ENCODE results near the gene KCNJ1.

Gene KCNJ1

GRCh38 chr11:128907585-128907984, 40.5 kb upstream of the KCNJ1 start:
- Histone ChIP-seq H3K4me1 (ENCODE audit: control insufficient read depth, insufficient read depth, low read length) (peaks cover 15% of the 10 kb centered on the region), H3K9ac (ENCODE audit: low read depth, low read length) (no peak overlapping the region), H3K27me3 (ENCODE audit: control insufficient read depth, insufficient read depth, low read length) (peaks cover 53% of the 10 kb centered on the region), H3K9me3 (ENCODE audit: control insufficient read depth, insufficient read depth, low read length) (no peaks in the 10 kb centered on the region), H3K36me3 (ENCODE audit: control insufficient read depth, insufficient read depth, low read length) (no peaks in the 10 kb centered on the region), H3K4me3 (ENCODE audit: low read depth, low read length) (no peak overlapping the region)

GRCh38 chr11:128906185-128907050, 39.3 kb upstream of the KCNJ1 start:
- H3K9ac ChIP-seq (ENCODE audit: low read depth, low read length): no peak overlapping the region
- peaks cover 64% of the 10 kb centered on the region for H3K27me3 ChIP-seq (ENCODE audit: control insufficient read depth, insufficient read depth, low read length)
- H3K4me3 ChIP-seq (ENCODE audit: low read depth, low read length): peak overlapping the region; percentile 70
- H3K9me3 ChIP-seq (ENCODE audit: control insufficient read depth, insufficient read depth, low read length): no peaks in the 10 kb centered on the region
- H3K36me3 ChIP-seq (ENCODE audit: control insufficient read depth, insufficient read depth, low read length): no peaks in the 10 kb centered on the region
- peaks cover 20% of the 10 kb centered on the region for H3K4me1 ChIP-seq (ENCODE audit: control insufficient read depth, insufficient read depth, low read length)

GRCh38 chr11:128905345-128906184, 38.5 kb upstream of the KCNJ1 start:
- H3K9me3 ChIP-seq (ENCODE audit: control insufficient read depth, insufficient read depth, low read length): no peaks in the 10 kb centered on the region
- H3K9ac ChIP-seq (ENCODE audit: low read depth, low read length): no peak overlapping the region
- H3K36me3 ChIP-seq (ENCODE audit: control insufficient read depth, insufficient read depth, low read length): no peaks in the 10 kb centered on the region
- H3K4me1 ChIP-seq (ENCODE audit: control insufficient read depth, insufficient read depth, low read length): peaks cover 21% of the 10 kb centered on the region
- H3K4me3 ChIP-seq (ENCODE audit: low read depth, low read length): peak overlapping the region; percentile 70
- peaks cover 73% of the 10 kb centered on the region for H3K27me3 ChIP-seq (ENCODE audit: control insufficient read depth, insufficient read depth, low read length)

GRCh38 chr11:128904656-128905344, 37.7 kb upstream of the KCNJ1 start:
- Histone ChIP-seq H3K36me3 (ENCODE audit: control insufficient read depth, insufficient read depth, low read length) (no peaks in the 10 kb centered on the region), H3K4me1 (ENCODE audit: control insufficient read depth, insufficient read depth, low read length) (peaks cover 21% of the 10 kb centered on the region), H3K27me3 (ENCODE audit: control insufficient read depth, insufficient read depth, low read length) (peaks cover 81% of the 10 kb centered on the region), H3K9ac (ENCODE audit: low read depth, low read length) (no peak overlapping the region), H3K4me3 (ENCODE audit: low read depth, low read length) (peak overlapping the region; percentile 70), H3K9me3 (ENCODE audit: control insufficient read depth, insufficient read depth, low read length) (no peaks in the 10 kb centered on the region)

GRCh38 chr11:128904303-128904655, 37.2 kb upstream of the KCNJ1 start:
- H3K9me3 ChIP-seq (ENCODE audit: control insufficient read depth, insufficient read depth, low read length): no peaks in the 10 kb centered on the region
- H3K9ac ChIP-seq (ENCODE audit: low read depth, low read length): no peak overlapping the region
- no peaks in the 10 kb centered on the region for H3K36me3 ChIP-seq (ENCODE audit: control insufficient read depth, insufficient read depth, low read length)
- peak overlapping the region; percentile 70 for H3K4me3 ChIP-seq (ENCODE audit: low read depth, low read length)
- peaks cover 21% of the 10 kb centered on the region for H3K4me1 ChIP-seq (ENCODE audit: control insufficient read depth, insufficient read depth, low read length)
- peaks cover 86% of the 10 kb centered on the region for H3K27me3 ChIP-seq (ENCODE audit: control insufficient read depth, insufficient read depth, low read length)

GRCh38 chr11:128903248-128904061, 36.4 kb upstream of the KCNJ1 start:
- Histone ChIP-seq H3K27me3 (ENCODE audit: control insufficient read depth, insufficient read depth, low read length) (peaks cover 87% of the 10 kb centered on the region), H3K36me3 (ENCODE audit: control insufficient read depth, insufficient read depth, low read length) (no peaks in the 10 kb centered on the region), H3K4me3 (ENCODE audit: low read depth, low read length) (peak overlapping the region; percentile 70), H3K9me3 (ENCODE audit: control insufficient read depth, insufficient read depth, low read length) (no peaks in the 10 kb centered on the region), H3K9ac (ENCODE audit: low read depth, low read length) (no peak overlapping the region), H3K4me1 (ENCODE audit: control insufficient read depth, insufficient read depth, low read length) (peaks cover 21% of the 10 kb centered on the region)

- Histone ChIP-seq H3K4me3 (ENCODE audit: low read depth, low read length) (peak overlapping the region; percentile 5), H3K9ac (ENCODE audit: low read depth, low read length) (no peak overlapping the region), H3K27me3 (ENCODE audit: control insufficient read depth, insufficient read depth, low read length) (peaks cover 90% of the 10 kb centered on the region), H3K9me3 (ENCODE audit: control insufficient read depth, insufficient read depth, low read length) (no peaks in the 10 kb centered on the region), H3K4me1 (ENCODE audit: control insufficient read depth, insufficient read depth, low read length) (peaks cover 21% of the 10 kb centered on the region), H3K36me3 (ENCODE audit: control insufficient read depth, insufficient read depth, low read length) (no peaks in the 10 kb centered on the region)
Measured at GRCh38 chr11:128902515-128903066, 35.5 kb upstream of the KCNJ1 start.

- Histone ChIP-seq H3K27me3 (ENCODE audit: control insufficient read depth, insufficient read depth, low read length) (peaks cover 83% of the 10 kb centered on the region), H3K4me3 (ENCODE audit: low read depth, low read length) (peak overlapping the region; percentile 5)
Measured at GRCh38 chr11:128901653-128902514, 34.8 kb upstream of the KCNJ1 start.

GRCh38 chr11:128900468-128900867, 33.4 kb upstream of the KCNJ1 start:
- Histone ChIP-seq H3K27me3 (ENCODE audit: control insufficient read depth, insufficient read depth, low read length) (peaks cover 85% of the 10 kb centered on the region), H3K4me3 (ENCODE audit: low read depth, low read length) (no peak overlapping the region)

More at GRCh38 chr11:128901653-128902514, 34.8 kb upstream of the KCNJ1 start:
- Histone ChIP-seq H3K9me3 (ENCODE audit: control insufficient read depth, insufficient read depth, low read length) (no peaks in the 10 kb centered on the region), H3K9ac (ENCODE audit: low read depth, low read length) (no peak overlapping the region), H3K36me3 (ENCODE audit: control insufficient read depth, insufficient read depth, low read length) (no peaks in the 10 kb centered on the region), H3K4me1 (ENCODE audit: control insufficient read depth, insufficient read depth, low read length) (peaks cover 21% of the 10 kb centered on the region)

GRCh38 chr11:128898580-128899344, 31.7 kb upstream of the KCNJ1 start:
- peaks cover 7% of the 10 kb centered on the region for H3K4me1 ChIP-seq (ENCODE audit: control insufficient read depth, insufficient read depth, low read length)
- H3K36me3 ChIP-seq (ENCODE audit: control insufficient read depth, insufficient read depth, low read length): no peaks in the 10 kb centered on the region
- no peaks in the 10 kb centered on the region for H3K9me3 ChIP-seq (ENCODE audit: control insufficient read depth, insufficient read depth, low read length)
- H3K9ac ChIP-seq (ENCODE audit: low read depth, low read length): no peak overlapping the region
- H3K4me3 ChIP-seq (ENCODE audit: low read depth, low read length): no peak overlapping the region
- peaks cover 89% of the 10 kb centered on the region for H3K27me3 ChIP-seq (ENCODE audit: control insufficient read depth, insufficient read depth, low read length)

More at GRCh38 chr11:128900468-128900867, 33.4 kb upstream of the KCNJ1 start:
- peaks cover 18% of the 10 kb centered on the region for H3K4me1 ChIP-seq (ENCODE audit: control insufficient read depth, insufficient read depth, low read length)
- H3K9ac ChIP-seq (ENCODE audit: low read depth, low read length): no peak overlapping the region
- H3K9me3 ChIP-seq (ENCODE audit: control insufficient read depth, insufficient read depth, low read length): no peaks in the 10 kb centered on the region
- H3K36me3 ChIP-seq (ENCODE audit: control insufficient read depth, insufficient read depth, low read length): no peaks in the 10 kb centered on the region

All from iPS-15b (cell line).